HCT116 (cell line): Measurements from ENCODE around the gene ABHD3. TPM values are rescaled to one million over a fixed set of nuclear protein-coding genes. Genes with fewer than 3 reads are reported as not detected.

Experiments
- ATAC-seq: fragments of 200-7000 bp; cut with Tn5 transposase; 2 replicates; pipeline ENCODE4 v1.9.1; 2020; ENCODE audit warnings: mild to moderate bottlenecking, moderate library complexity
- BruUV-seq: library from RNA; stranded (reverse); fragments of 400-500 nt; replicated peaks from 2 replicates; lab custom pipeline; 2021; lab: Mats Ljungman, UMichigan
- CTCF ChIA-PET: fragments of 300-600 bp; sonication (Branson Sonifier 250); formaldehyde crosslinking; loops from one replicate; lab custom pipeline; 2021; ENCODE audit warnings: antibody characterized with exemption; lab: Charles Lee
- POLR2A ChIA-PET: fragments of 300-600, 350-600 bp; sonication (Branson Sonifier 250); formaldehyde crosslinking; loops from one replicate; lab custom pipeline; 2021; ENCODE audit warnings: antibody characterized with exemption; lab: Charles Lee
- RAD21 ChIA-PET, 2 experiments: fragments of 300-600 bp; sonication (Branson Sonifier 250); formaldehyde crosslinking; loops; one replicate each; lab custom pipeline; 2023; ENCODE audit warnings: low total read pairs in 2 of 2; ENCODE audit not compliant: uncharacterized antibody in 2 of 2, unreplicated experiment in 2 of 2, low non-redundant PET in 1 of 2; lab: Charles Lee
- DNase-seq: peaks from one replicate; pipeline ENCODE4 v3.0.0-alpha.2; 2010; ENCODE audit warnings: low read depth, low spot score
- H2AFZ ChIP-seq: fragments of 200-600 bp; shearing (Covaris generic), sonication (generic); 2 replicates; pipeline ENCODE4 v1.6.1; 2017; ENCODE audit warnings: low read depth, mixed run types, mixed read lengths, antibody characterized with exemption, low read length; ENCODE audit not compliant: poor library complexity, severe bottlenecking
- H3K27ac ChIP-seq: 2 replicates; pipeline ENCODE4 v1.5.1; 2012; ENCODE audit warnings: low read depth, low read length
- H3K27me3 ChIP-seq: fragments of 200-600 bp; sonication (generic); 2 replicates; pipeline ENCODE4 v1.6.1; 2016; ENCODE audit warnings: mixed run types, low read length, mixed read lengths; ENCODE audit not compliant: insufficient read depth
- H3K36me3 ChIP-seq, 2 experiments: fragments of 200-500 bp in 1 of 2; fragments of 200-600 bp in 1 of 2; sonication (Bioruptor generic) in 1 of 2; sonication (generic) in 1 of 2; 2 replicates each; pipeline versions ENCODE4 v1.5.1 to v1.6.1; 2014 to 2016; ENCODE audit warnings: low read length in 2 of 2, inconsistent platforms in 1 of 2, mixed read lengths in 1 of 2, mixed run types in 1 of 2; ENCODE audit not compliant: insufficient read depth in 2 of 2, control insufficient read depth in 1 of 2
- H3K4me1 ChIP-seq, 2 experiments: fragments of 200-600 bp in 1 of 2; sonication (generic) in 1 of 2; 2 replicates each; pipeline versions ENCODE4 v1.5.1 to v1.6.1; 2012 to 2017; ENCODE audit warnings: low read length in 2 of 2, inconsistent platforms in 1 of 2, mild to moderate bottlenecking in 1 of 2, mixed read lengths in 1 of 2, mixed run types in 1 of 2, moderate library complexity in 1 of 2; ENCODE audit not compliant: insufficient read depth in 2 of 2, control insufficient read depth in 1 of 2
- H3K4me2 ChIP-seq: fragments of 200-600 bp; sonication (generic); 2 replicates; pipeline ENCODE4 v1.6.1; 2017; ENCODE audit warnings: mixed run types, low read length, mixed read lengths
- H3K4me3 ChIP-seq, 2 experiments: fragments of 200-600 bp in 1 of 2; sonication (generic) in 1 of 2; replicated peaks in 1 of 2; 2 replicates each; pipeline ENCODE4 v1.5.1; 2011 to 2016; ENCODE audit warnings: low read length in 2 of 2, control low read depth in 1 of 2, low read depth in 1 of 2, mild to moderate bottlenecking in 1 of 2, mixed read lengths in 1 of 2, mixed run types in 1 of 2
- H3K79me2 ChIP-seq: fragments of 200-600 bp; sonication (generic); 2 replicates; pipeline ENCODE4 v1.6.1; 2017; ENCODE audit warnings: mild to moderate bottlenecking, mixed run types, low read length, moderate library complexity, mixed read lengths; ENCODE audit not compliant: insufficient read depth
- H3K9ac ChIP-seq: fragments of 200-600 bp; sonication (generic); 2 replicates; pipeline ENCODE4 v1.6.1; 2016; ENCODE audit warnings: low read length, mixed read lengths
- H3K9me2 ChIP-seq: fragments of 200-600 bp; sonication (generic), shearing (Covaris generic); 2 replicates; pipeline ENCODE4 v1.6.1; 2017; ENCODE audit warnings: mixed run types, mild to moderate bottlenecking, moderate library complexity; ENCODE audit not compliant: insufficient read depth
- H3K9me3 ChIP-seq, 2 experiments: fragments of 200-500 bp in 1 of 2; fragments of 200-600 bp in 1 of 2; sonication (Bioruptor generic) in 1 of 2; sonication (generic) in 1 of 2; 2 replicates each; pipeline ENCODE4 v1.6.1; 2014 to 2017; ENCODE audit warnings: low read length in 2 of 2, mixed read lengths in 2 of 2, inconsistent platforms in 1 of 2, low read depth in 1 of 2, mild to moderate bottlenecking in 1 of 2, mixed run types in 1 of 2, moderate library complexity in 1 of 2; ENCODE audit not compliant: control insufficient read depth in 1 of 2, insufficient read depth in 1 of 2
- H4K20me1 ChIP-seq: fragments of 200-600 bp; sonication (generic), shearing (Covaris generic); 2 replicates; pipeline ENCODE4 v1.6.1; 2017; ENCODE audit warnings: mixed run types, mild to moderate bottlenecking, moderate library complexity; ENCODE audit not compliant: insufficient read depth
- CBX3 ChIP-seq: IDR thresholded peaks from 2 replicates; pipeline ENCODE4 v1.6.1; 2012; ENCODE audit warnings: low read depth
- ELF1 ChIP-seq: IDR thresholded peaks from 2 replicates; pipeline ENCODE4 v1.6.1; 2012; ENCODE audit warnings: low read depth, borderline replicate concordance
- SIN3A ChIP-seq: IDR thresholded peaks from 2 replicates; pipeline ENCODE4 v1.6.1; 2012; ENCODE audit warnings: low read depth
- intact Hi-C: fragments of 100-400 bp; cut with micrococcal nuclease; formaldehyde crosslinking; loops from 2 replicates; pipeline ENCODE4 v1.10.0; 2022
- total RNA-seq: library from RNA; stranded (reverse); gene quantifications from one replicate; pipeline ENCODE4 v1.2.1, GENCODE V29; 2021; ENCODE audit not compliant: unreplicated experiment
- TF ChIP-seq, protein P1 (sequence below): IDR thresholded peaks from 2 replicates; pipeline ENCODE4 v1.6.1; 2012; ENCODE audit warnings: low read depth
- TF ChIP-seq, protein P2 (sequence below): IDR thresholded peaks from 2 replicates; pipeline ENCODE4 v1.6.1; 2012

The ABHD3 gene
- total RNA-seq, 1 experiment from 2014 or later = 29.9 TPM

DNA sequence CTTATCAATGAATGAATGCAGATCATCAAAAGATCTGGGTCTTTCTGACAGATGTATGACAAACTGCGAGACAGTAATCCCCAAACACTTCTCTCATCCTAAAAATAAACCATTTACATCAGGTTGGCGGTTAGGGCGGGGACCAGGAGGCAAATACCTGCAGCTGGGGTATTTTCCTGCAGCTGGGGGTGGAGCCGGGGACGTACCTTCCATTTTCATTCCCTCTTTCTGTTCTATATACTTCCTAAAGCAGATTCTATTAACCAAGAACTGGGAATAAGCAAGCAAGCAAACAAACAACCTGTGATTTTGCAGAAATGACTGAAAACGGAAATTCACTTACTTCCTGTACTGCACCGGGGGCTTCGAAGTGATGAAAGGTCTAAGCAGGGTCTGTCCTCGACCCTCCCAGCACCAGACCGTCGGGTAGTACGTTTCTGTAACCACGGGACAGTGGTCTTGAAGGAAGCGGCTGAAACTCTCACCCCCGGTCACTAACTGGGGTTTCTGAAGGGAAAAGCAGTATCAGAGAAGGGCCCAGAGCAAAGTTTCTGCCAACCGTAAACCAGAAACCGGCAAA is 1.2 kb downstream of the ABHD3 start:
- intact Hi-C loops = loop anchor here (5.0 kb wide), 2 partner anchors 39 to 71 kb away; partner anchors contain the start of gene MIB1
- Histone ChIP-seq H3K9ac (peak overlapping the region; percentile 82), H3K4me2 (peak overlapping the region; percentile 99), H2AFZ (peak overlapping the region; percentile 84), H3K27me3 (no peaks in the 10 kb centered on the region), H3K36me3 (peaks cover 4 to 25% of the 10 kb centered on the region in 2 experiments; a peak in 2 of 4 replicates), H3K9me2 (no peaks in the 10 kb centered on the region), H3K27ac (peak overlapping the region; percentile 75), H3K4me1 (peaks cover 11 to 16% of the 10 kb centered on the region in 2 experiments; a peak in 3 of 4 replicates), H3K9me3 (no peaks in the 10 kb centered on the region), H4K20me1 (no peaks in the 10 kb centered on the region), H3K79me2 (peaks cover 28% of the 10 kb centered on the region), H3K4me3 (peak overlapping the region; percentile 91 to 92)
- DNase-seq (no peak), ATAC-seq (no peak)
- POLR2A ChIA-PET = interaction anchor here (0.7 to 1.9 kb wide), 2 partner anchors 17 to 37 kb away, joined by 6 to 9 read pairs; partner anchors contain the start of gene MIB1
- no TSS peak for BruUV-seq
- TF ChIP-seq, protein P1, sequence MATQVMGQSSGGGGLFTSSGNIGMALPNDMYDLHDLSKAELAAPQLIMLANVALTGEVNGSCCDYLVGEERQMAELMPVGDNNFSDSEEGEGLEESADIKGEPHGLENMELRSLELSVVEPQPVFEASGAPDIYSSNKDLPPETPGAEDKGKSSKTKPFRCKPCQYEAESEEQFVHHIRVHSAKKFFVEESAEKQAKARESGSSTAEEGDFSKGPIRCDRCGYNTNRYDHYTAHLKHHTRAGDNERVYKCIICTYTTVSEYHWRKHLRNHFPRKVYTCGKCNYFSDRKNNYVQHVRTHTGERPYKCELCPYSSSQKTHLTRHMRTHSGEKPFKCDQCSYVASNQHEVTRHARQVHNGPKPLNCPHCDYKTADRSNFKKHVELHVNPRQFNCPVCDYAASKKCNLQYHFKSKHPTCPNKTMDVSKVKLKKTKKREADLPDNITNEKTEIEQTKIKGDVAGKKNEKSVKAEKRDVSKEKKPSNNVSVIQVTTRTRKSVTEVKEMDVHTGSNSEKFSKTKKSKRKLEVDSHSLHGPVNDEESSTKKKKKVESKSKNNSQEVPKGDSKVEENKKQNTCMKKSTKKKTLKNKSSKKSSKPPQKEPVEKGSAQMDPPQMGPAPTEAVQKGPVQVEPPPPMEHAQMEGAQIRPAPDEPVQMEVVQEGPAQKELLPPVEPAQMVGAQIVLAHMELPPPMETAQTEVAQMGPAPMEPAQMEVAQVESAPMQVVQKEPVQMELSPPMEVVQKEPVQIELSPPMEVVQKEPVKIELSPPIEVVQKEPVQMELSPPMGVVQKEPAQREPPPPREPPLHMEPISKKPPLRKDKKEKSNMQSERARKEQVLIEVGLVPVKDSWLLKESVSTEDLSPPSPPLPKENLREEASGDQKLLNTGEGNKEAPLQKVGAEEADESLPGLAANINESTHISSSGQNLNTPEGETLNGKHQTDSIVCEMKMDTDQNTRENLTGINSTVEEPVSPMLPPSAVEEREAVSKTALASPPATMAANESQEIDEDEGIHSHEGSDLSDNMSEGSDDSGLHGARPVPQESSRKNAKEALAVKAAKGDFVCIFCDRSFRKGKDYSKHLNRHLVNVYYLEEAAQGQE = no peak
- no peak for TF ChIP-seq ELF1
- TF ChIP-seq, protein P2, sequence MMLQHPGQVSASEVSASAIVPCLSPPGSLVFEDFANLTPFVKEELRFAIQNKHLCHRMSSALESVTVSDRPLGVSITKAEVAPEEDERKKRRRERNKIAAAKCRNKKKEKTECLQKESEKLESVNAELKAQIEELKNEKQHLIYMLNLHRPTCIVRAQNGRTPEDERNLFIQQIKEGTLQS = no peak
- no peak for TF ChIP-seq CBX3
- TF ChIP-seq SIN3A = no peak
- CTCF ChIA-PET = no interaction called here
- RAD21 ChIA-PET = no interaction called here
